Stimulated activated CD8-positive, alpha-beta memory T cell treated with anti-CD3 and anti-CD28 coated beads, Interleukin-7, amount 100 ng/mL, for 24 hours (primary cell): Measurements from ENCODE around the gene TNPO3.
"Not testable (repeated sequence)": the region's sequence is repeated elsewhere in the genome, so short reads cannot be mapped to it uniquely, and the experiment has no call there.

Experiments
- DNase-seq: peaks from one replicate; pipeline ENCODE4 v3.0.0-alpha.2; 2020; ENCODE audit warnings: low read depth

TNPO3 gene

DNA sequence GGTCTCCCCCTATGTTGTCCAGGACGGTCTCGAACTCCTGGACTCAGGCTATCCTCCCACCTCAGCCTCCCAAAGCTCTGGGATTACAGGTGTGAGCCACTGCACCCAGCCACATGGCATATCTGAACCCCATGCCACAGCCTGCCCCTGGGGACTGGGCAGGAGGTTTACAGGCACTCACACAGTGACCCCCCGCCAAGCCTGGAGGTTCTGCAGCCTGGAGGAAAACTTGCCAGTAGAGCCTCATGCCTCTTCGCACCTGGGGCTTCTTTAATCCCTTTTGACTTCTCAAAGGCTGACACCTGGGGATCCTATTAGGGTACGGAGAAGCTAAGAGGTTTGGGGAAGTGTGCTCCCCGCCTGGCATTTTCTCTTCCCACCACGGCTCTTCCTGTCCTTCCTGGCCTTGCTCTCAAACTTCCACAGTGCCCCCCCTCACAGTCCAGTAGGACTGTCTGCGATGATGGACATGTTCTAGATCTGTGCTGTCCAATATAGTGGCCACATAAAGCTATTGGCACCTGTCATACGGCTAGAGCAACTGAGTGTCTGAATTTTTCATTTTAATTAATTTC, 133.0 kb downstream of the TNPO3 start:
- no peak for DNase-seq

DNA sequence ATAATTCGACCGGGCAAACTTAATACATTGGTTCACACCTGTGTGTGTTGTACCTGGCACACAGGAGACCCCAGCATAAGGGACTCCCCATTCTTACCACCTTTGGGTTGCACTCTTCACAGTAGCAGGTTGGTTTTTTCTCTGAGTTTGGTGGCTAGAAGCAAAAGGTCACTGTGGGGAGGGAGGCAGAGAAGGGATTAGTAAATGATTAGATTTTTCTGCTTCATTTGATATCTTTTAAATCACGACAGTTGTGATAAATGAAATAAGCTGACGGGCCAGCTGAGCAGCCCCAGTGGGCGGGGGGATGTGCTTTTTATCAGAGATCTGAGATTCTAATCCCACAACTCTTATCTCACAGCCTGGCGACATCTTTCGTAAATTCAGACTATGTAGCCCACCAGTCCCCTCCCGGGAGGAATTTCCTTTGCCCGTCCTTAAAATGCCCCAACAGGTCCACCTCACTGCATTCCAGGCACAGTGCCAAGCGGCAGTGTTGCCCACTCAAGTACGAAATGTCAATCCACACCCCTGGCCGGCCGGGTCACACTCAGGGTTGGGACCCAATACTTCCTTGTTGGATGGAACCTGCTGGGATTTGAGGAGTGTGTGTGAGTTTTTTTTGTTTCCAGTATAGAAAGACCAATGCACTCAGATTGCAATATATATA, 133.9 kb downstream of the TNPO3 start:
- no peak for DNase-seq

DNA sequence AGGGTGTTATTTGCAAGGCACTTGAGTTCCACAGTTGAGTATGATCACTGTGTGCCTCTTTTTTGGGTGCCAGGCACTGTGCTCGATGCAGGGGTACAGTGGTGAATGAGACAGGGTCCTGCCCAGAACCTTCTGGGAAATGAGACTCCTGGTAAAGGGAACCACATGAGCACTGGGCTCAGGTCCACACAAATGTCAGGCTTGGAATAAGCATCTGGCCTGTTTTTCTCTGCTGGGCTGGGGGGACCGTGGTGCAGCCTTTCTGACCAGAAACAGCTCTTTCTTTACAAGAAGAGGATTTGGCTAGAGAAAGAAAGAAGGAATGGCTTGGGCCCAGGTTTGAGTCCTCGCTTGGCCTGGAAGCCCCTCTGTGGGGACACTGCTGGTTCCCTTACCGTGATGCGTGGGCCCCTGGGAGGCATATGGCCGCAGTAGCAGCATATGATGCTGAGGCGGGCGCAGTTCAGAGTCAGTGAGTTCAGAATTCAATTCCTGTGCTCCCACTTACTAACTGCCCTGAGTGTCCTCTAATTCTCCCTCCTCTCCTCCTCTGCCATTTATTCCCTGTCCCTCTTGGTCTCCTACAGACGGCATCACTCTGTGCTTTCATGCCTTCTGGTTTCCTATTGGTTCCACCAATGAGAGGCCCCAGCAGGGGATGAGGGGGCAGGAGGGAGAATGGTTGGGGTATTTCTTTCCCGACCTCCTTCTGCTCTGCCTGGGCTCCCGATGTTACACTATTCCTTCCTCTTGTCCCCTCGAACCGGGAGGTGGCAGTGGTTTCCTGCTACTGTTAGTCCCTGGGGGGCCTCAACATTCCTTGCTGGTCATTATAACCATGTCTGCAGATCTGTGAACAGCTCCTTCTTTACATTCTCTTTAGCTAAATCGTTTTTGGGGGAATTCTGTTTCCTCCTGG, 134.8 kb downstream of the TNPO3 start:
- no peak for DNase-seq

DNA sequence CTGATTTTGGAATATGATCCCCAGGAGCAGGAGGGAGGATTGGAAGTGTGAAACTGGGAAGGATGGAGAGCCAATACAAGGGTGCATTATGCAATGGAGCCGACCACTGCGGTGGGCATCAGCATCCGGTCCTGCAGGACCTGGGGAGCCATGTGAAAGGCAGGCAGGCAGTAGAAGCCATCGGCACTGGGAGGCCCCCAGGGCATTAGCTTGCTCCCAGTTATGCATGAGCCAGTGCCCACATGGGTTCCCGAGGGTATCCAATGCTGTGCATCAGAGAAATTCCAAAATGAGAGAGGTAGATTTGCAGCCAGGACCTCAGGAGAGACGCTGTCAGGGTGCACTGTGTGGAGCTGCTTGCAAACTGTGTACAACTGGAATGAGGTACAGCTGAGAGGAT, 135.7 kb downstream of the TNPO3 start:
- DNase-seq: no peak

GRCh38 chr7:128918016-128918665, 136.8 kb downstream of the TNPO3 start:
- DNase-seq: no peak

GRCh38 chr7:128917122-128917521, 137.8 kb downstream of the TNPO3 start:
- DNase-seq: no peak

- DNase-seq: no peak
Measured at GRCh38 chr7:128916643-128916915, 138.3 kb downstream of the TNPO3 start.

DNA sequence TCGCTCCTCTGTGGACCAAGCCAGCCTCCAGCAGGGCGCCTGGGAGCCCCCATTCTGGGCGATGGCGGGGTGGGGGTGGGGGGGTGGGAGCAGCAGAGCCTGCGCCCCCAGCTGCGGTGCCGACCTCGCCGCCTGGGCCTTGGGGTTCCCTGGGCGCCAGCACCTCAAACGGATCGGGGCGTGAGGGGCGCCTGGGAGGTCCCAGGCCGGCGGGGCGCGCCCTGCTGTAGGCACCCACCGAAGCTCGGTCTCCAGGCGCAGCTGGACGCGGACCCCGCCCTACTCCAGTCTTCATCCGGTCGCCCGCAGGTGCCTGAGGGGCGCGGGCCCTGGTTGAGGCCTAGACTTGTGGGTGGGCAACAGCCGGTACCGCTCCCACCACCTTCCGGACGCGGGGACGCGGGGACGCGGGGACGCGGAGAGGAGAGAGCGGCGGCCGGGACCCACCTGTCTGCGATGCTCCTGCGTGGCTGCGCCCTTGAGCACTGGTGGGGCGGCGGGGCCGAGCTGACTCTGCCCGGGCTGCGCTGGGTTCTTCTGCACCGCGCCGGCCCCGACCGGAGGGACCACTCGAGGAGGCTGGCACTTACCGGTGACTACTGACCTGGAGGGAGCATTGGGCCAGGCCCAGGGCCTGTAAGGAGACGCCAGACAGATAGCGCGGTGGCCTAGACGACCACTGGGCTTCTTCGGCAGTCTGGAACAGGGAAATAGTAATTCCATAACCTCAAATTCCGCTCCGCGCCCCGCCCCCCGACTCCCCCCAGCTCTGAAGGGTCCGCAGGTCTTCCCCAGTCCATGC, 138.9 kb downstream of the TNPO3 start:
- DNase-seq: no peak

GRCh38 chr7:128915271-128915819, 139.6 kb downstream of the TNPO3 start:
- DNase-seq: no peak

DNA sequence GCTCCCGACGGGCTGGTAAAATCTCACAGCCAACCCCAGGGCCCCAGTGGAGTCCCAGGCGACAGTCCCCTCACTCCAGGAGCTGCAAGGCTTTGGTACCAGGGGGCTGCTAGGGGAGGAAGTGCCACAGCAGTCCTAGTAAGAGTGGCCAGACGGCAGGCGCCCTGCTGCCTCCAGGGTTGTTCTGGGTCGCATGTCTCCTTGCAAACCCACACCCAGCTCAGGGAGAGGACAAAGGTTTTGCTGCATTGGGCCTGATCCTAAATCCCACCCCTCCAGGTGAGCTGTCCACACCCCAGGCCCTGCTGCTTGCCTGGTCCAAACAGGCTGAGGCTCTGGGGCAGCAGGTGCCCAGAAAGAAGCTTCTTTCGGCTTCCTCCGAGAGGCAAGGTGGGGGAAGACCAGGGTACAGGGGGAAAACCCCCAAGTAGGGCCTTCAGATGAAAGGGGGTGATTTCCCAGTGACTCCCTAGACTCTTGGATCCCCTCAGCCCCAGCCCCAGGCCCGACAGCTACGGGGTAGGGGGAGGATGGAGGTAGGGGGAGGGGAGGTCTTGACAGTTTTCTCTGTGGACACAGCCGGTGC, 140.3 kb downstream of the TNPO3 start:
- no peak for DNase-seq

DNA sequence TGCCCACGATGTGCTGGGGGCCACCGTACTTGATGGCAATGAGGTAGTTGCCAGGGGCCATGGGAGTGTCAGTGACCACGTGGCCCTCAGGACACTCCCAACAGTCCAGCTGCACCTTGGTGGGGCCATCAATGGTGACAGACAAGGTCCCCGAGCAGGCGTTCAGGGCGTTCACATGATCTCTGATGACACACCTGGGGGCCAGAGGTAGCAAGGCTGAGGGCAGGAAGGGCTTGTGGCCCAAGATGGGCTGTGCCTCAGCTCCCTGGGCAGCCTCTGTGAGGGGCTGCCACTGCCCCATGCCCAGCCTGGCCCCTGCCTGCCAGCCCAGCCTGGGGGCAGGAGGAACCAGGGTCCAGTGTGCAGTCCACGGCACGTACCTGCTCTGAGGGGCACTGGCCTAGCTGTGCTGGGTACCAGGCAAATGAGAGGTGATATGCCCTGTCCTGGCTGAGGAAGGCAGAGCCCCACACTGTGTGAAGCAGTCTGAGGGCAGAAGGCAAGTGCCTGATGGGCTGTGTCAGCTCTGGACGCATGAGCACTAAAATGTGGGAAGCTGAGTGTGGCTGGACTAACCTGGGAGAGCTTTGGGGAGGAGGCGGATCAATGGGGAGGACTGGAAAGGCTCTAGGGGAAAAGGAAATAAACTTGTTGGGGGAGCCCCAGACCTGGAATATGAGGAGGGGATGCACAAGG, 140.9 kb downstream of the TNPO3 start:
- DNase-seq: no peak

DNA sequence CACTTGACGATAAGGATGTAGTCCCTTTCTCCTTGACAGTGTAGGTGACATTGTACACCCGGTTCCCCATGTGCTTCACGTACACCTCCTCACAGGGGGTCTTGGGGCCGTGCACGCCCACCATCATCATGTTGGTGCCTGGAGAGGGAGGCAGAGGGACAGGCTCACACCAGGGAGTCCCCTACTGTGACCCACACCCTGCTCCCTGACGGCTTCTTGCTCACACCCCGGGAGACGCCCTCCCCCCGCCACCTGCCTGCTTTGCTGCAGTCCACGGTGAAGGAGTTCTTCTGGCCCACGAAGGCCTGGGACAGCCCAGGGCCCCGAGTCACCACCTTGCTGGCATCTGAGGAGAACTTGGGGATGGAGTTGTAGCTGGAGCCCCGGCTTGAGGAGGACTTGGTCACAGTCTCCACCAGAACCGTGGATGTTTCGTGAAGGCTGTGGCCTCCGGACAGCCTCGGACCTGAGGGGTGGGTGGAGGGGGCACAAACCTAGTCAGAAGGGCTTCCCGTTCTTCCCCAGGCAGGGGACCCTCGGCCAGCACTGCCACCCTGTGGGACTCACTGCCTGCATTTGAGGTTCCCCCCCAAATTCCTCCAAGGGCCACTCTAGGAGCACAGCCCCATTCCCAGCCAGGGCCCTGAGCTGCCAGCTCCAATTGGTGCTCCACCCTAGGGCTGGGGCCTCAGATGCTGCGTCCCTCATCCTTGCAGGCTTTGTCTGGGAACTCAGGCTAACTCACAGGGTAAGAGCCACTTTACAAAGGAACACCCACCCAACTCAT, 142.0 kb downstream of the TNPO3 start:
- not testable (repeated sequence) for DNase-seq

GRCh38 chr7:128912281-128912680, 142.6 kb downstream of the TNPO3 start:
- DNase-seq: no peak

DNA sequence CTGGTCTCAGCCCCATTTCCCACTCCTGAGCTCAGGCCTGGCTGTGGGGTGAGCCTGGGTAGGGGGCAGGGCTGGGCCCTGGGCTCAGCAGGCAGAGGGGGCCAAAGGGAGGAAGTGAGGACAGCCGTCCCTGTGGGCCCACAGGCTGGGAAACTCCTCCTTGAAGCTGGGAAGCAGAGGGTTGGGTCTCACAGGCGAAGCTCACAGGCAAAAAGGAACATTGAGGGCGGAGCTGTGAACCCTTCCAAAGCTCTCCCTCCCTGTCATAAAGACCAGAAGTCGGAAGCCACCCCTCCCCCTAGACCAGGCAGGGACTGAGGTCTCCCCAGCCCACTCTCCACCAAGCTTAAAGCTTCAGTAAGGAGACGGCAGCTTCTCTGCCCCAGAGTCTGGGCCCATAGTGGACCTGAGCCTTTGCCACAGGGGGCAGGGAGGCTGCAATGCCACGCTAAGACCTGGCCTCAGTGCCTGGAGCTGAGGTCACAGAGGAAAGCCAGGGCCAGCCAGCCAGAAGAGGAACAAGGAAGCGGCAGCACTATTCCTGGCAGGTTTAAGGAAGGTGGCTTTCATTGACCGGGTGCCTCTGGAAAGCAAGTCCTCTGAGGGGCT, 143.4 kb downstream of the TNPO3 start:
- DNase-seq: no peak

DNA sequence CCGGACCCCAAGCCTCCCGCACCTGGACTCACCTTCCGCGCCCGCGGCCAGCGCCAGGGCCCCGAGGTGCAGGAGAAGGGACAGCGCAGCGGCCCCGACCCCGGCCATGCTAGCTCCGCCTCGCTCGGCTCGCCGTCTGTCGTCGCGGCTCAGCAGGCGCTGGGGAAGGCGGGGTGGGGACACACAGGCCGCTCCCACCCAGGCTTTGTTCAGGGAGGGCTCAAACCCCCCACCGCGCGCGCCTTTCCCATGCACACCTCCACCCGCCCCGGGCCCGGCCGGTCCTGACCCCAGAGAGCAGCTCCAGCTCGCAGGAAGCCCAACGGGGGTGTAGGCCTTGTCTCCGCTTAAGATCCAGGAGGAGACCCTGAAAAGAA, 144.4 kb downstream of the TNPO3 start, which contains the start of gene KCP:
Gene KCP, minus strand, starts transcription at position 141 of the 377 bp plus-strand sequence. Its CDS starts 33 bp downstream, at position 108.
- no peak for DNase-seq

GRCh38 chr7:128909625-128910568, 145.0 kb downstream of the TNPO3 start:
- DNase-seq: no peak

GRCh38 chr7:128908750-128909624, 145.9 kb downstream of the TNPO3 start:
- no peak for DNase-seq
